Measurements from ENCODE around the gene CACNG7. TPM values are rescaled to one million over a fixed set of nuclear protein-coding genes. Genes with fewer than 3 reads are reported as not detected.

CACNG7 gene
- total RNA-seq, 3 donors from 2014 or later, result 0.54 TPM; not detected in 2

- Histone ChIP-seq H3K4me1 (ENCODE audit: low read depth) (no peaks in the 10 kb centered on the region), H3K4me3 (no peak overlapping the region), H3K9me3 (no peaks in the 10 kb centered on the region), H3K36me3 (ENCODE audit: low read depth) (no peaks in the 10 kb centered on the region)
- no peak for ATAC-seq
- intact Hi-C loops (cut with DNase I, micrococcal nuclease), result no loop called here
- TF ChIP-seq CTCF (IDR thresholded peaks at IDR 0.05), result no peak
- DNase-seq, result no peak
Observed at GRCh38 chr19:53969366-53969765, 60.3 kb downstream of the CACNG7 start.

GRCh38 chr19:53971673-53972072 is 62.6 kb downstream of the CACNG7 start:
- intact Hi-C loops (cut with DNase I, micrococcal nuclease), result no loop called here
- TF ChIP-seq CTCF (IDR thresholded peaks at IDR 0.05), result no peak
- DNase-seq (no peak), ATAC-seq (no peak)
- Histone ChIP-seq H3K4me3 (no peak overlapping the region), H3K9me3 (no peaks in the 10 kb centered on the region), H3K36me3 (ENCODE audit: low read depth) (no peaks in the 10 kb centered on the region), H3K4me1 (ENCODE audit: low read depth) (no peaks in the 10 kb centered on the region)

- TF ChIP-seq CTCF (IDR thresholded peaks at IDR 0.05), result no peak
- H3K36me3 ChIP-seq (ENCODE audit: low read depth), result no peaks in the 10 kb centered on the region
- intact Hi-C loops (cut with DNase I, micrococcal nuclease), result no loop called here
- H3K9me3 ChIP-seq, result no peaks in the 10 kb centered on the region
- DNase-seq, result peak in 2 of 3 donors; percentile 54 to 90
- H3K4me3 ChIP-seq, result no peak overlapping the region
- peaks cover 3% of the 10 kb centered on the region for H3K4me1 ChIP-seq (ENCODE audit: low read depth)
- peak; percentile 64 for ATAC-seq
Observed at GRCh38 chr19:53977429-53977990, 68.4 kb downstream of the CACNG7 start.

- peak in 2 of 3 donors; percentile 26 to 35 for DNase-seq
- H3K4me3 ChIP-seq, result no peak overlapping the region
- no peaks in the 10 kb centered on the region for H3K36me3 ChIP-seq (ENCODE audit: low read depth)
- TF ChIP-seq CTCF (IDR thresholded peaks at IDR 0.05), result no peak
- H3K4me1 ChIP-seq (ENCODE audit: low read depth), result peaks cover 3% of the 10 kb centered on the region
- no peak for ATAC-seq
- intact Hi-C loops (cut with DNase I, micrococcal nuclease), result no loop called here
- no peaks in the 10 kb centered on the region for H3K9me3 ChIP-seq
Observed at GRCh38 chr19:53977991-53978731, 69.1 kb downstream of the CACNG7 start.

GRCh38 chr19:53978975-53979801 is 70.1 kb downstream of the CACNG7 start:
- Histone ChIP-seq H3K4me3 (no peak overlapping the region), H3K9me3 (no peaks in the 10 kb centered on the region), H3K4me1 (ENCODE audit: low read depth) (peaks cover 3% of the 10 kb centered on the region), H3K36me3 (ENCODE audit: low read depth) (no peaks in the 10 kb centered on the region)
- DNase-seq (no peak), ATAC-seq (no peak)
- intact Hi-C loops (cut with DNase I, micrococcal nuclease), result no loop called here
- TF ChIP-seq CTCF (IDR thresholded peaks at IDR 0.05), result no peak
